Small intestine (tissue), 7 donors: ENCODE data around the gene DEXI. TPM values are rescaled to one million over a fixed set of nuclear protein-coding genes. Genes with fewer than 3 reads are reported as not detected.

Source experiments
- DNase-seq, 2 donors: peaks; one replicate each; pipeline versions ENCODE4 v3.0.0 to v3.0.0-alpha.2; 2013
- FAIRE-seq: peaks from 2 replicates; lab custom pipeline; 2012; peaks lifted over from hg19 to GRCh38; lab: Jason Lieb, UNC
- H3K27ac ChIP-seq, 3 donors: one replicate each; pipeline ENCODE4 v1.5.1; 2013; ENCODE audit warnings: low read length in 2 of 3, mild to moderate bottlenecking in 2 of 3, control low read depth in 1 of 3, inconsistent platforms in 1 of 3, low read depth in 1 of 3, moderate library complexity in 1 of 3
- H3K27me3 ChIP-seq, 3 donors: one replicate each; pipeline ENCODE4 v1.6.1; 2013; ENCODE audit warnings: low read length in 3 of 3, inconsistent platforms in 1 of 3; ENCODE audit not compliant: control insufficient read depth in 3 of 3, insufficient read depth in 3 of 3
- H3K36me3 ChIP-seq, 3 donors: one replicate each; pipeline ENCODE4 v1.6.1; 2013; ENCODE audit warnings: low read length in 3 of 3, inconsistent platforms in 1 of 3, low read depth in 1 of 3, mild to moderate bottlenecking in 1 of 3, moderate library complexity in 1 of 3; ENCODE audit not compliant: control insufficient read depth in 3 of 3, insufficient read depth in 2 of 3
- H3K4me1 ChIP-seq, 3 donors: one replicate each; pipeline ENCODE4 v1.6.1; 2013; ENCODE audit warnings: low read length in 2 of 3, inconsistent platforms in 1 of 3, low read depth in 1 of 3, mild to moderate bottlenecking in 1 of 3, moderate library complexity in 1 of 3; ENCODE audit not compliant: control insufficient read depth in 3 of 3, insufficient read depth in 2 of 3
- H3K4me3 ChIP-seq, 3 donors: one replicate each; pipeline ENCODE4 v1.5.1; 2013; ENCODE audit warnings: low read length in 3 of 3, control low read depth in 1 of 3, inconsistent platforms in 1 of 3, low read depth in 1 of 3, mild to moderate bottlenecking in 1 of 3, moderate library complexity in 1 of 3
- H3K9me3 ChIP-seq, 2 donors: one replicate each; pipeline ENCODE4 v1.6.1; 2013; ENCODE audit warnings: low read depth in 1 of 2, low read length in 1 of 2; ENCODE audit not compliant: control insufficient read depth in 2 of 2, insufficient read depth in 1 of 2
- WGBS, 3 donors: extraction: QIAGEN DNeasy Blood & Tissue Kit; methylation state at CpG; one replicate each; pipeline ENCODE4 v1.1.7; 2013; 5-methylcytosine and 5-hydroxymethylcytosine counted together
- polyA plus RNA-seq, 4 donors: library from polyadenylated mRNA; stranded (reverse) in 3 of 4; unstranded in 1 of 4; fragments of 200-250 nt in 3 of 4; fragments of 120-200 nt in 1 of 4; gene quantifications; one replicate each; pipeline versions ENCODE4 v1.2.1 to v1.2.3, GENCODE V29; 2013
- donor health status: healthy with polysubstance abuse.
- donor health status: control.
- donor health status: control.
- donor health status: Bipolar disorder and iron deficiency.
- donor health status: healthy.

DEXI gene
- polyA plus RNA-seq, 4 donors, result 23.0 to 31.9 (median 26.3) TPM

DNA sequence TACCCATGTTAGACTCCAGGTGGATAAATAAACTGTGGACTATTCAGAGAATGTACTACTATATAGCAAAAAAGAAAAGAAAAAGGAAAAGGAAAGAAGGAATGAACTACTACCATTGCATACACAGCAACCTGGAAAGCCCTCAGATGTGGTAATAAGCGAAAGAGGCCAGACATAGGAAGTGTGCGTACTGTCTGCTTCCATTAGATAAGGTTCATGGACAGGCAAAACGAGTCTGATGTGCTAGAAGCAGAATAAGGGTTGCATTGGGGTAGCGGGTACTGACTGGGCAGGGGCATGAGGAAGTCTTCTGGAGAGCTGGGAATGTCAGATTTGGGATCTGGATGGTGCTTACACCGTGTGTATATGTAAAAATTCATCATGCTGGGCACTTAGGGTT lies 23.9 kb upstream of the DEXI start:
- Histone ChIP-seq H3K9me3 (no peaks in the 10 kb centered on the region), H3K36me3 (peaks cover 4 to 49% (median 11%) of the 10 kb centered on the region in 3 donors), H3K4me1 (peaks cover 0 to 5% (median 0%) of the 10 kb centered on the region in 3 donors), H3K27ac (no peak overlapping the region), H3K27me3 (no peaks in the 10 kb centered on the region), H3K4me3 (no peak overlapping the region)
- 84 to 87% (median 85%) methylated on average over 5 of the region's 5 CpGs for WGBS, 3 donors
- DNase-seq (no peak), FAIRE-seq (no peak)

DNA sequence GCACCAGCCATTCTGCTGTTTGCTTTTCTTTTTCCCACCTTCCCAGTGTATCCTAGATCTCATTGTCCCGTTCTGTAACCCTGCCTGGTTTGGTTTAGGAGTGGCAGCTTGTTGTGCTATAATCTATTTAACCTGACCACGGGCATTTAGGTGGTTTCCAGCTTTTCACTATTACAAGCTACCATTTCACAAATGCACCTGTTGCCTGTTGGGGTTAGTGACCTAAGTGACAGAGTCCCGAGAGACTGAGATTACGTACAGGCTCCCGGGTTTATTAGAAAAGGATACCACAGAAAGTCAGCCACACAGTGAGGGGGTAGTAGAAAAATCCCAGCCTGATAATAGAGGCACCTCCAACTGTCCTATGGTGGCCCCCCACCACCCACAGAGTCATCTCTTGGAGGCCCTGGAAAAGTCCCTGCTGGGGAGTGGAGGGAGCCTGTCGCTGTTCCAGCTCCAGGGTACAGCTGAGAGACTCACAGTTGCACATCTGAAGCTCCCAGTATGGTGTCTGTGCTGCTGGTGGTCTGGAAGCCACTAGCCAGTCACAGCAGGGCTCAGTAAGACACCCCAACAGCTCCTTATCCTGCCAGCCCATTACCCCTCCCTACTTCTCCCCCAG lies 23.3 kb upstream of the DEXI start:
- Histone ChIP-seq H3K4me3 (no peak overlapping the region), H3K9me3 (no peaks in the 10 kb centered on the region), H3K4me1 (peaks cover 0 to 5% (median 0%) of the 10 kb centered on the region in 3 donors), H3K36me3 (peaks cover 4 to 45% (median 11%) of the 10 kb centered on the region in 3 donors), H3K27me3 (no peaks in the 10 kb centered on the region), H3K27ac (no peak overlapping the region)
- no peak for FAIRE-seq
- WGBS, 3 donors, result 69 to 76% (median 73%) methylated on average over 6 of the region's 6 CpGs
- DNase-seq, result no peak

- 65 to 85% (median 76%) methylated on average over 8 of the region's 8 CpGs for WGBS, 3 donors
- H3K9me3 ChIP-seq, result no peaks in the 10 kb centered on the region
- H3K36me3 ChIP-seq, result peaks cover 4 to 41% (median 11%) of the 10 kb centered on the region in 3 donors
- H3K4me3 ChIP-seq, result no peak overlapping the region
- FAIRE-seq, result no peak
- H3K27ac ChIP-seq, result peak overlapping the region in 1 of 3 donors; percentile 30
- no peak for DNase-seq
- peaks cover 0 to 5% (median 0%) of the 10 kb centered on the region in 3 donors for H3K4me1 ChIP-seq
- H3K27me3 ChIP-seq, result no peaks in the 10 kb centered on the region
Measured at GRCh38 chr16:10964891-10965326, 22.6 kb upstream of the DEXI start.

DNA sequence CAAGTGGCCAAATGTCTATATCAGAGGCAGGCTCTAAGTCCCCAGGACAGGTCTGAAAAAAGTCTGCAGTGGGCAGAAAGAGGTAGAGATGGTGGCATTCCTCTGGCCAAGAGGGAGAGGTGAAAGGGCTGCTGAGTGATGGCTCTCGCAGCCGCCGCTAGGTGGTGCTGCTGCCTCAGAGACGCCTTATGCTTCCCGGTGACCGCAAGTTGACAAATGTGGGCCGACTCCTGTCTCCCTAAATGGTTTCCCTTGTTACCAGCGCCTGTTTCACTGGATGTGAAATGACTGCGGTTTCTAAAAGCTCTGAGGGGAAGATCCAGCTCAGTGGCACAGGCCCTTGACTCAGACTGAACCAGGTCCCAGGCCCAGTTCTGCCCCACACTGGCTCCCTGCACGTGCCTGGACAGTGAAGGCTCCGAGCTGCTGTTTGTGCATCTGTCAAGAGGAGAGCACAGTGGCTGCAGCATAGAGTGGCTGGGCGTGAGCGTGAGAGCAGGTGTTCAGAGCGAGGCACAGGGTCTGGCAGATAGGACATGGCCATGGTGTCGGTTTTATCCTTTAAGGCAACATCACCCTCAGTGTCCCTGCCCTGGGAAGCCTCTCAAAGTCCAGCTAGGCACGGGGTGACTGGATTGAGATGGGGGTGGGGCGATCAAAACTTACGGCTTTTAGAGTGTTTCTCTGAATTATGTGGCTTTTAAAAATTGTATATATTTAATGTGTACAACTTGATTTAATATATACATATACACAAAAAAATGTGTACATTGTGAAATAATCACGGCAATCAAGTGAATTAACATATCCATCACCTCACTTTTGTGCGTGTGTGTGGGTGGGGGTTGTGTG lies 22.0 kb upstream of the DEXI start:
- DNase-seq (peak; percentile 75 to 86), FAIRE-seq (no peak)
- no peaks in the 10 kb centered on the region for H3K9me3 ChIP-seq
- H3K36me3 ChIP-seq, result peaks cover 4 to 40% (median 11%) of the 10 kb centered on the region in 3 donors
- no peaks in the 10 kb centered on the region for H3K27me3 ChIP-seq
- H3K4me3 ChIP-seq, result no peak overlapping the region
- H3K4me1 ChIP-seq, result peaks cover 0 to 5% (median 0%) of the 10 kb centered on the region in 3 donors
- H3K27ac ChIP-seq, result peak overlapping the region in 1 of 3 donors; percentile 13
- 31 to 36% (median 35%) methylated on average over 20 of the region's 20 CpGs for whole genome bisulfite sequencing, 3 donors

GRCh38 chr16:10961231-10961630 lies 19.0 kb upstream of the DEXI start:
- H3K27ac ChIP-seq, result no peak overlapping the region
- WGBS, 3 donors, result 78 to 85% (median 84%) methylated on average over 7 of the region's 7 CpGs
- no peak for FAIRE-seq

GRCh38 chr16:10959161-10959560 lies 16.9 kb upstream of the DEXI start:
- DNase-seq (no peak), FAIRE-seq (no peak)
- 91 to 95% (median 93%) methylated on average over 5 of the region's 5 CpGs for WGBS, 3 donors
- no peaks in the 10 kb centered on the region for H3K27me3 ChIP-seq
- H3K4me1 ChIP-seq, result peaks cover 0 to 2% (median 0%) of the 10 kb centered on the region in 3 donors
- peaks cover 7 to 30% (median 9%) of the 10 kb centered on the region in 3 donors for H3K36me3 ChIP-seq
- no peak overlapping the region for H3K4me3 ChIP-seq
- no peak overlapping the region for H3K27ac ChIP-seq
- H3K9me3 ChIP-seq, result no peaks in the 10 kb centered on the region

More at GRCh38 chr16:10961231-10961630, 19.0 kb upstream of the DEXI start:
- Histone ChIP-seq H3K36me3 (peaks cover 7 to 41% (median 9%) of the 10 kb centered on the region in 3 donors), H3K4me1 (peaks cover 0 to 5% (median 0%) of the 10 kb centered on the region in 3 donors), H3K4me3 (no peak overlapping the region), H3K27me3 (no peaks in the 10 kb centered on the region), H3K9me3 (no peaks in the 10 kb centered on the region)
- no peak for DNase-seq

- DNase-seq (no peak), FAIRE-seq (no peak)
- H3K27ac ChIP-seq, result no peak overlapping the region
- peaks cover 3 to 19% (median 6%) of the 10 kb centered on the region in 3 donors for H3K36me3 ChIP-seq
- no peaks in the 10 kb centered on the region for H3K27me3 ChIP-seq
- 68 to 75% (median 72%) methylated on average over 6 of the region's 6 CpGs for WGBS, 3 donors
- H3K4me3 ChIP-seq, result no peak overlapping the region
- H3K4me1 ChIP-seq, result no peaks in the 10 kb centered on the region
- no peaks in the 10 kb centered on the region for H3K9me3 ChIP-seq
Measured at GRCh38 chr16:10957771-10958482, 15.7 kb upstream of the DEXI start.

GRCh38 chr16:10954903-10955302 lies 12.6 kb upstream of the DEXI start:
- peaks cover 0 to 15% (median 2%) of the 10 kb centered on the region in 3 donors for H3K36me3 ChIP-seq
- no peak overlapping the region for H3K4me3 ChIP-seq
- DNase-seq (no peak), FAIRE-seq (no peak)
- no peaks in the 10 kb centered on the region for H3K9me3 ChIP-seq
- WGBS, 3 donors, result 74 to 85% (median 84%) methylated on average over 7 of the region's 7 CpGs
- H3K4me1 ChIP-seq, result no peaks in the 10 kb centered on the region
- no peaks in the 10 kb centered on the region for H3K27me3 ChIP-seq
- H3K27ac ChIP-seq, result no peak overlapping the region
